HG03025 (cell line): Measurements from ENCODE around the gene USP6.
"Not testable (repeated sequence)": the region's sequence is repeated elsewhere in the genome, so short reads cannot be mapped to it uniquely, and the experiment has no call there.

Source experiments
- ATAC-seq: cut with Tn5 transposase; IDR thresholded peaks from one replicate; pipeline ENCODE4 v1.9.1; 2021; ENCODE audit warnings: mild to moderate bottlenecking, moderate library complexity; ENCODE audit not compliant: unreplicated experiment, low FRiP score

USP6 gene

DNA sequence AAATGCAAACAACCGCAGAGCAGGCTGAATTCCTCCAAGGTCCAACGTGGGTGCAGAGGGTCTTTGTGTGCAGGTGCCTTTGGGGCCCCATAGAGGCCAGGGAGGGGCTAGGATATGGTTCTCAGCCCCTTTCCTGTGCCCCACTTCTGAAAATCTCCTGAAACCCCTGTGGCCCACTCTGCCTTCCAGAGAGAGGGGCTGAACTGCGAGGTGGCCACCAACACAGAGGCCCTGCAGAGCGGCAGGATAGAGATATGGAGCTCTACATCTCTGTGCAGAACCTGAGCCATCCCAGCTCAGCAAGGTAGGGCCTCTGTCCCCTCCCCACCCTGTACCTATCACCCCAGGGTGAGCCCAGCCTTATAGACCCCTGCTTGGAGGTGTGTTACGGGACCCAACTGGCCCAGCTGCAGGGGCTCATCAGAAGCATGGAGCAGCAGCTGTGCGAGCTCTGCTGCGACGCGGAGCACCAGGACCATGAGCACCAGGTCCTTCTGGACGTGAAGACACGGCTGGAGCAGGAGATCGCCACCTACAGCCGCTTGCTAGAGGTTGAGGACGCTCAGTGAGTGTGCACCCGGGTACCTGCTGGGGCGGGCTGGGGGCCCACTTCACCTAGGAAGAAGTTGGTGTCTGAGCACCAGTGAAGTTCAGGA is 5.5 kb downstream of the USP6 start:
- ATAC-seq, result no peak

GRCh38 chr17:5122056-5122455 is 6.2 kb downstream of the USP6 start:
- not testable (repeated sequence) for ATAC-seq

DNA sequence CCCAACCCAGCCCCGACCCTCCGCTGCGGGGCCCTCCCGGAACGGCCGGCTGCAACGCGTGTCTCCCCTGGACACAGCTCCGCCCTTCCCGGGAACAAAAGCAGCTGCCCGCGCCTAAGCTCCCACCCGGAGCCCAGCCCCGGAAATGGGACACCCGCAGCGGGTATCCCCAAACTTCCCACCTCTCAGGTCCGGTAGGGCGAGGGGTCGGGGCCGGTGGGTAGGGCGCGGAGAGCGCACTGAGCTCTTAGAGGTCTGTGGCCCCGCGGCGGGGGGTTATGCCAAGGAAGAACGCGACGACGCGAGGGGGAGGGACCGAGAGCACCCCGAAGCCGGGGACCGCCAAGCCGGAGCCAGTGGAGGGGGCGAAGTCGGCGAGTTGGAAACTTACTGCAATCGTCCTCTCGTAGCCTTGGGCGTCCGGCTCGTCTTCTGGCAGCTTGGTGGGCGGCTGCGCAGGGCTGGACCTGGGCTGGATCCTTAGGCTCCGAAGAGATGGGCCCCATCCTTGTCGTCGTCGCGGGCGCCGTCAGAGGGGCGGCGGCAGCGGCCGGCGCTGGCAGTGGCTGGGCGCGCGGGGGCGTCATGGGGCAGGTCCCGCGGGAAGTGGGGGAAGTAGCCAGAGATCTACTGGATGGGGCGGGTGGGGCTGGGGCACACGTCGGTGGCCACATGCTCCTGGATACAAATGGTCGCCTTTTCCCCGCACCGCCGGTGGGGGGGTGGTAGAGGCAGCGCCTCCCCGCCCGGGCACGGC is 6.9 kb downstream of the USP6 start:
- ATAC-seq, result no peak

GRCh38 chr17:5123343-5124124 is 7.7 kb downstream of the USP6 start:
- no peak for ATAC-seq

DNA sequence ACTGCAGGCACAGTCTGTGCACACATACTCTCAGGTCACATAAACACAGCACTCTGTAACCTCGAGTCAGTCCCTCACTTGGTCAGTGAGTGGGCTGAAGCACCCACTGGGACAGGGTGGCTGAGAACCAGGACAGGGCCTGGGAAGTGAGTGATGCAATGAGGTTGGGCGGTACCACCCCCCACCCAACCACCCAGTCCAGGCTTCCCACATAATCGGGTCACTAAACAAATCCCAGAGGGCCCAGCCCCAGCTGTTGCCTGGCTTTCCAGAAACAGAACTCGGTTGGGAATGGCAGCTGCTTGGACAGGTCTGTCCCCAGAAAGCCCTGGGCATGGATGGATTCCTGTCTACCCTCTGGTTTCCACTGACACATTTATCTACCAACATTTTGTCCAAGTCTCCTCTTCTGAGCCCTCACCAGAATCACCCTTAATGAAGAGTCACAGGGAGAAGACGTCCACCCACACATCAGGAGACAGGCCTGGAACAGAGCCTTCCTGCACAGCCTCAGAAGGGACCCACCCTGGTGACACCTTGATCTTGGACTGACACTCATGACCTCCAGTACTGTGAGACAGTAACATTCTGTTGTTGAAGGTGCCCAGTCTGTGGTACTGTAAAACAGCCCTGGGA is 8.4 kb downstream of the USP6 start:
- ATAC-seq, result not testable (repeated sequence)

GRCh38 chr17:5124896-5125295 is 9.1 kb downstream of the USP6 start:
- ATAC-seq, result not testable (repeated sequence)

DNA sequence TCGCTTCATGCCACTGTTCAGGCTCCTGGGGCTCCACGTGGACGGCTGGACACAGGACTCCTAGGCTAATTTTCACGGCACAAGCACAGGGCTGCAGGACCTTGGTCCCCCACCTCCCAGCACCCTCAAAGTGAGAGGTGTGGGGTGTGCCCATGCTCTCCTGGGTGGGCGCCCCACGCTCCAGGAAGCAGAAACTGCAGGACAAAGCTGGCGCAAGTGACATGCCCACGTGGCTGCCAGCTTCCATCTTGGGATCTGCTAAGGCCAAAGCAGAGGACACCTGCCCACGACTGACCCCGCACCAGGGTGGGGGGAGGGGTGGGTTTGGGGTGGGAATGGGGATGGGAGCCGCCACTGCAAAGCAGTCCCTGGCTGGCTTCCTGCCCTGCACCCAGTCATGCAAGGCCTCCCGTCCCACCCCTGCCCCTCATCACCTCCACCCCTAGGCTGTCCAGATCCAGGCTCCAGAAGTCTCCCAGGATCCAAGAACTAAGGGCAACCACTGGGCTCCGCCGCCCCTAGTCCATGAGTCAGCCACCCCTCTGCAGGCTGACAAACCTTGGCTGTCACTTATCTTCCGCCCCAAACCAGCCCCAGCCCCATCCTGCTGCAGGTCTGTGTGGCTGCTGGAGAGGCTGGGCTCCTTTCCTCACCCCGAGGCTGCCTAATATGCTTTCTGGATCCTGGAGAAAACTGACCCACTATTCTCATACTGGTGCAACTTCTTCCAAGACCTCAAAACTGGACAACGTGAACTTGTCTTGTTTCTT is 11.1 kb downstream of the USP6 start:
- no peak for ATAC-seq

DNA sequence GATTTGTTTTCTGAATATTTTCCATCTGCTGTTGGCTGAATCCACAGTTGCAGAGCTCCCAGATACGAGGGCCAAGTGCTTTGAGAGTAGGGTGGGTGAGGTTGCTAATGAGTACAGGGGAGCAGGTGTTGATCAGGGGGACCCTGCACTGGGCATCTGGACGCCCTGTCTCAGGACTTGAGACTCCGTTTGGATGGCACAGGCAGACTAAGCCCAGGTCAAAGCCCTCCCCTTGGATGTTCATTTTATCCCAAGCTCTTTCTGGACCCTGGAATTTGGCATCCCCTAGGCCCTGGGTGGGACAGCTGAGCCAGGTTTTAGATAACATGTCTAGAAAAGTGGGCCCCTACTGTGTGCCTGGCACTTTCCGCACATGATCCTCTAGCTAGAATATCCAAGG is 12.1 kb downstream of the USP6 start:
- ATAC-seq, result no peak

GRCh38 chr17:5128387-5128786 is 12.6 kb downstream of the USP6 start:
- not testable (repeated sequence) for ATAC-seq

- no peak for ATAC-seq
Observed at GRCh38 chr17:5128905-5129535, 13.2 kb downstream of the USP6 start.

- ATAC-seq, result not testable (repeated sequence)
Observed at GRCh38 chr17:5129770-5130169, 13.9 kb downstream of the USP6 start.

DNA sequence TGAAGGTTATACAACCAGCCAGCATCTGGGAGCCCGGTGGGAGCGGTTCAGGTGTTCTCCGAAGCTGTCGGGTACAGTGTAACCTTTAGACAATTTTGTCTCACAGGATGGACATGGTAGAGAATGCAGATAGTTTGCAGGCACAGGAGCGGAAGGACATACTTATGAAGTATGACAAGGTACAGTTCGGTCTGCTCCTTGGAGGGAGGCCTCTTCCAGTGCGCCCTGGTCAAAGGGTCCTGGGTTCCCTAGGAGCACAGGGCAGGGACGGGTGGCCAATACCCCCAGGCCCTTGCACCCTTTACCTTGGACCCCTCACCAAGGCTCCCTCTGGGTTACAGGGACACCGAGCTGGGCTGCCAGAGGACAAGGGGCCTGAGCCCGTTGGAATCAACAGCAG is 14.4 kb downstream of the USP6 start:
- ATAC-seq, result not testable (repeated sequence)

DNA sequence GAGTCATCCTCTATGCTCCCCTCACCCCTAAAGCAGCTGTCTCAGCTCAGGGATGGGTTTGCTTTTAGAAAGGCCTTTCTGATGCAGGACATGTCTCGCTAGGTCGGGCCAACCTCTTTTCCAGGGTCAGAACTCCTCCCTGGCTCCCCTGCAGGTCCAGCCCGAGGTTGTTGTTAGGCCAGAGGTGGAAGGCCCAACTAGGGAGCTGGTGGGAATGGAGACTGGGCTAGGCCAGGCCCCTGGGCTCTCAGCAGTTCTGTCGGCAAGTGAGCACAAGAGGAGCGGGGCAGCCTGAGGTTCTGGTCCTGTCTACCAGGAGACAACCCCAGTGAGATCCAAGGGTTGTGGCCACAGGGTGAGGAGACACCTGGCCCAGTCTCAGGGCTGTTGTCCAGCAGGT is 14.9 kb downstream of the USP6 start:
- ATAC-seq, result not testable (repeated sequence)

- no peak for ATAC-seq
Observed at GRCh38 chr17:5131146-5131715, 15.4 kb downstream of the USP6 start.

DNA sequence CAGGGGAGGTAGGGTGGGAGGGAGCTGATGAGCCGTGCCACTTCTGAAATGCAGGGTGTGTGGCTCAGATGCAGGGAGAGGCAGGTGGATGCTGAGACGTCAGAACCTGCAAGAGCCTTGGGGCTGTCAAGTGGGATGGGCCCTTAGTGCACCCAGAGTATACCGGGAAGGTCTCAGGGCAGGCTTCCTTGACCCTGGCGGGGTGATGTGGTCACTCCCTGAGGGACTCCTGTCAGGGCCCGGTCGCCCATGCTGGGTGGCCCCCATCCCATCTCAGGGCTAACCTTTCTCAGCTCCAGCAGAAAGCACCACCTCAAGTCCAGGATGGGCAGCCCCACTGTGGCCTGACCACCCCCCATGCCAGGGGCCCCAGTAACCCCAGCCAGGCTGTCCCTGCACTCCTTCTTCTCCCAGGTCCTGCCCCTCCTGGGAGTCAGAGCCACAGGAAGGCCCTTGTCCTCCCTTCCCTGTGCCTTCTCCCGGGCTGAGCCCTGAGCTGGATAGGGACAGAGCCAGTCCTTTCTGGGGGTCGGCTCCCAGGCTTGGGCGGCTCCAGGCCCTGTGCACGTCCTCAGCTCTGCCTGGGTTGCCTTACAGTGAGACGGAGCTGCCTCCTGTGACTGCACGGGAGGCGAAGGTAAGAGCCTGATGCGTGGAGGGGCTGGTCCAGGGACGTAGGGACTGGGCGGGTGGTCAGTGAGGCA is 16.1 kb downstream of the USP6 start:
- ATAC-seq, result not testable (repeated sequence)

DNA sequence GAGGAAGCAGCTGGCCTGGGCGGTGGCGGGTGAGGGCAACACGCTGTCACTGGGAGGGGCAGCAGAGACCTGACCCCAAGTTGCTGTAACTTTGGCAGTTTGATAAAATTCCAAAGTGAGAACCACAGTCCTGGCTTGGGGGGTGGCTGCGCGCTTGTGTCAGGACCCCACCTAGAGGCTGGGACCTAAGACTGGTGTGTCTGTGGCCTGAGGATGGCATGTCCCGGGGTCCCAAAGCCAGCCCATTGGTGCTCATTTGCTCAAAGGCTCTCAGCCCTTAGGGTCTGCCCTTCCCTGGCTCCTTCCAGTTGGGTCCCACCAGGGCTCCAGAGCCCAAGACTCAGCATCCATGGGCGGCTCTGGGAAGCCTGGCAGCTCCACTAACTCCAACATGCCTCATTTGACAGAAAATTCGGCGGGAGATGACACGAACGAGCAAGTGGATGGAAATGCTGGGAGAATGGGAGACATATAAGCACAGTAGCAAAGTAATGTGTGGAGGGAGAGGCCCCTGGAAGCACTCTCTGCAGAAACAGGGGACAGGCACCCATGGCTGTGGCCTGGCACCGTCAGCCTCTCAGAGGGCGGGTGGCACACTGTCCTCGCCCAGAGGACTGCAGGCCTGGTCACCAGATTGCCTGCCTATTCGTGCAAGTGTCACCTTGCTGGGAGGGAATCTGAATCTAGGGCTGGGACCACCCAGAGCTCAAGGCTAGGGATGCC is 16.8 kb downstream of the USP6 start:
- ATAC-seq, result not testable (repeated sequence)

DNA sequence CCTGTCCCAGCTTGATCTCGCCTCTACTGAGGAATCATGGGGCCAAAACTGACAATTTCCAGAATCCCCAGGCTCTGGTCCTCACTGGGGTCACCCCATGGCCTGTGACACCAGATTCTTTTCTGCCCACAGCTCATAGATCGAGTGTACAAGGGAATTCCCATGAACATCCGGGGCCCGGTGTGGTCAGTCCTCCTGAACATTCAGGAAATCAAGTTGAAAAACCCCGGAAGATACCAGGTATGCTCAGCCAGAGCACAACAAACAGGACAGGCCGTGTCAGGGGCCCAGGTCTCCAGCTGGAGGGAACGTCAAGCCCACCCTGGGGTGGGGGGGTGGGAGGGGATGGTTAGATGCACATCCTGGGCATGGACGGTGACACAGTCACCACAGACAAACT is 17.5 kb downstream of the USP6 start:
- no peak for ATAC-seq

DNA sequence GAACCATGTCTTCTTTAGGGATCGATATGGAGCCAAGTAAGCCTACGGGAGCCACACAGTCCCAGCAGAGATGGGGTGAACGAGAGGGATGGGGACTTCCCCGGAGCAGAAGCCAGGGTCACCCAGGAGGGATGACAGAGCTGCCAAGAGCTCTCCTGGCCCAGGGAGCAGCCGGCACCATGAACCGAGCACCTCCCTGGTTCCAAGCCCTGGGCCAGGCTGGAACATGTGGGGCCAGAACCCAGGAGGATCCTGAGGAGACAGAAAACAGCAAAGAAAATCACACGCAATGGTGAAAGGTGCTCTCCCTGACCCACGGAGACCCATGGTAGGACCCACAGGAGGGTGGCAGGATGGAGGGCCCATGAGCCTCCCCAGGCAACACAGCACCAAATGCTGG is 18.1 kb downstream of the USP6 start:
- ATAC-seq, result not testable (repeated sequence)
